ENCODE data around the gene GMNN. TPM values are rescaled to one million over a fixed set of nuclear protein-coding genes. Genes with fewer than 3 reads are reported as not detected.
"Not testable (repeated sequence)": the region's sequence is repeated elsewhere in the genome, so short reads cannot be mapped to it uniquely, and the experiment has no call there.

GMNN gene
- 137 TPM for polyA plus RNA-seq (2013, experiment 1 of 2)
- polyA plus RNA-seq (2013, experiment 2 of 2), result 136 TPM

DNA sequence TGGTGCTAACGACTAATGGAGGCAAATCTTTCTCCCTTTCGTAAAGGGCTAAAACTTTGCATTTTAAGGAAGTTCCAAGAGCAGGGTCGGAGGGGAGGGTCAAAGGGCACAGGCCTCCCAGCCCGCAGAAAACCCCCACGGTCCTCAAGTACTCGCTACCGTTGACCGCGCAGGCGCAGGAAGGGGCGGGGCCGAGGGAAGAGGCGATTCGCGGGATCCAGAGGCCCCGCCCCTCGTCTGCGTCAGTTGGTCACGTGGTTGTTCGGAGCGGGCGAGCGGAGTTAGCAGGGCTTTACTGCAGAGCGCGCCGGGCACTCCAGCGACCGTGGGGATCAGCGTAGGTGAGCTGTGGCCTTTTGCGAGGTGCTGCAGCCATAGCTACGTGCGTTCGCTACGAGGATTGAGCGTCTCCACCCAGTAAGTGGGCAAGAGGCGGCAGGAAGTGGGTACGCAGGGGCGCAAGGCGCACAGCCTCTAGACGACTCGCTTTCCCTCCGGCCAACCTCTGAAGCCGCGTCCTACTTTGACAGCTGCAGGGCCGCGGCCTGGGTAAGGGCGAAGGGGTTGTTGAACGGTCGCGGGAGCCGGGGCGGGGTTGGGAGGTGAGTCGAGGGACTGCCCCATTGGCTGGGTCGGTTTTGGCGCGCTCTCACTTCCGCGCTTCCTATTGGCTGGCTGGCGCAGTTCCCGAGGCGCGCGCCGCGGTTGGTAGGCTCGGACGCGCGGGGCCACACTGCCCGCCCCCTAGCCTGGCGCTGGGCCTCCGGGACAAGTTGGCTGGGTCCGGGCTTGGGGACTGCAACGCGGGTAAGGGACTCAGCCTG is at the start of gene GMNN:
TSS of gene GMNN (plus strand) at position 242 of the 824 bp plus-strand sequence. CDS start 2,310 bp downstream, outside the sequence.
- Histone ChIP-seq H3K9ac (ENCODE audit: low read depth, low read length) (peak within 1 kb of the TSS; percentile 99), H3K4me3 (ENCODE audit: low read length) (peak within 1 kb of the TSS; percentile 94), H3K4me1 (ENCODE audit: insufficient read depth, low read length) (peaks cover 19% of the 10 kb centered on the region), H3K9me3 (ENCODE audit: insufficient read depth, low read depth, low read length) (no peaks in the 10 kb centered on the region), H3K27me3 (ENCODE audit: insufficient read depth, low read length) (no peaks in the 10 kb centered on the region), H3K27ac (ENCODE audit: low read depth, low read length) (peak within 1 kb of the TSS; percentile 99), H3K36me3 (ENCODE audit: insufficient read depth, low read length) (peaks cover 38% of the 10 kb centered on the region)
- WGBS, result under 1% methylated on average over 75 of the region's 75 CpGs

GRCh38 chr6:24730653-24731052 is 44.1 kb upstream of the GMNN start:
- not testable (repeated sequence) for H3K36me3 ChIP-seq (ENCODE audit: insufficient read depth, low read length); H3K4me1 ChIP-seq (ENCODE audit: insufficient read depth, low read length); H3K27me3 ChIP-seq (ENCODE audit: insufficient read depth, low read length); H3K9ac ChIP-seq (ENCODE audit: low read depth, low read length); H3K4me3 ChIP-seq (ENCODE audit: low read length); H3K27ac ChIP-seq (ENCODE audit: low read depth, low read length)
- 93% methylated on average over 3 of the region's 3 CpGs for WGBS
- peaks cover 28% of the 10 kb centered on the region for H3K9me3 ChIP-seq (ENCODE audit: insufficient read depth, low read depth, low read length)

- H3K36me3 ChIP-seq (ENCODE audit: insufficient read depth, low read length); H3K4me1 ChIP-seq (ENCODE audit: insufficient read depth, low read length); H3K27me3 ChIP-seq (ENCODE audit: insufficient read depth, low read length); H3K9ac ChIP-seq (ENCODE audit: low read depth, low read length); H3K27ac ChIP-seq (ENCODE audit: low read depth, low read length); H3K4me3 ChIP-seq (ENCODE audit: low read length): not testable (repeated sequence)
- WGBS, result 90% methylated on average over 6 of the region's 6 CpGs
- H3K9me3 ChIP-seq (ENCODE audit: insufficient read depth, low read depth, low read length), result peaks cover 28% of the 10 kb centered on the region
Observed at GRCh38 chr6:24731456-24732134, 43.1 kb upstream of the GMNN start.

- H3K9ac ChIP-seq (ENCODE audit: low read depth, low read length), result no peak overlapping the region
- no peaks in the 10 kb centered on the region for H3K36me3 ChIP-seq (ENCODE audit: insufficient read depth, low read length)
- no peaks in the 10 kb centered on the region for H3K27me3 ChIP-seq (ENCODE audit: insufficient read depth, low read length)
- no peak overlapping the region for H3K4me3 ChIP-seq (ENCODE audit: low read length)
- no peaks in the 10 kb centered on the region for H3K4me1 ChIP-seq (ENCODE audit: insufficient read depth, low read length)
- H3K9me3 ChIP-seq (ENCODE audit: insufficient read depth, low read depth, low read length), result peaks cover 28% of the 10 kb centered on the region
- WGBS, result 96% methylated on average over 1 of the region's 1 CpG
- no peak overlapping the region for H3K27ac ChIP-seq (ENCODE audit: low read depth, low read length)
Observed at GRCh38 chr6:24734166-24734565, 40.6 kb upstream of the GMNN start.

DNA sequence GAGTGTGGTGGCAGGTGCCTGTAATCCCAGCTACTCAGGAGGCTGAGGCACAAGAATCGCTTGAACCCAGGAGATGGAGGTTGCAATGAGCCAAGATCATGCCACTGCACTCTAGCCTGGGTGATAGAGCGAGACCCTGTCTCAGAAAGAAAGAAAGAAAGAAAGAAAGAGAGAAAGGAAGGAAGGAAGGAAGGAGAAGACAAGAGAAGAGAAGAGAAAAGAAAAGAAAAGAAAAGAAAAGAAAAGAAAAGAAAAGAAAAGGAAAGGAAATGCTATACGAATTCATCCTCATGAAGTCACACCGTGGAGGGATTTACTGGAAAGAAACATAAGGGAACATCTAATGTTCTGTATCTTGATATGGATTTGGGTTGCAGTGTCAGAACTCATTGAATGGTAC is 40.0 kb upstream of the GMNN start:
- 94% methylated on average over 4 of the region's 4 CpGs for WGBS
- not testable (repeated sequence) for H3K36me3 ChIP-seq (ENCODE audit: insufficient read depth, low read length); H3K27me3 ChIP-seq (ENCODE audit: insufficient read depth, low read length); H3K4me1 ChIP-seq (ENCODE audit: insufficient read depth, low read length); H3K4me3 ChIP-seq (ENCODE audit: low read length); H3K9ac ChIP-seq (ENCODE audit: low read depth, low read length); H3K27ac ChIP-seq (ENCODE audit: low read depth, low read length)
- H3K9me3 ChIP-seq (ENCODE audit: insufficient read depth, low read depth, low read length), result peaks cover 28% of the 10 kb centered on the region

GRCh38 chr6:24738741-24739140 is 36.0 kb upstream of the GMNN start:
- Histone ChIP-seq H3K27me3 (ENCODE audit: insufficient read depth, low read length) (no peaks in the 10 kb centered on the region), H3K9ac (ENCODE audit: low read depth, low read length) (no peak overlapping the region), H3K27ac (ENCODE audit: low read depth, low read length) (no peak overlapping the region), H3K4me3 (ENCODE audit: low read length) (no peak overlapping the region), H3K4me1 (ENCODE audit: insufficient read depth, low read length) (no peaks in the 10 kb centered on the region), H3K9me3 (ENCODE audit: insufficient read depth, low read depth, low read length) (no peaks in the 10 kb centered on the region), H3K36me3 (ENCODE audit: insufficient read depth, low read length) (no peaks in the 10 kb centered on the region)
- 94% methylated on average over 3 of the region's 3 CpGs for WGBS

GRCh38 chr6:24740861-24741260 is 33.9 kb upstream of the GMNN start:
- no peak overlapping the region for H3K27ac ChIP-seq (ENCODE audit: low read depth, low read length)
- H3K27me3 ChIP-seq (ENCODE audit: insufficient read depth, low read length), result no peaks in the 10 kb centered on the region

DNA sequence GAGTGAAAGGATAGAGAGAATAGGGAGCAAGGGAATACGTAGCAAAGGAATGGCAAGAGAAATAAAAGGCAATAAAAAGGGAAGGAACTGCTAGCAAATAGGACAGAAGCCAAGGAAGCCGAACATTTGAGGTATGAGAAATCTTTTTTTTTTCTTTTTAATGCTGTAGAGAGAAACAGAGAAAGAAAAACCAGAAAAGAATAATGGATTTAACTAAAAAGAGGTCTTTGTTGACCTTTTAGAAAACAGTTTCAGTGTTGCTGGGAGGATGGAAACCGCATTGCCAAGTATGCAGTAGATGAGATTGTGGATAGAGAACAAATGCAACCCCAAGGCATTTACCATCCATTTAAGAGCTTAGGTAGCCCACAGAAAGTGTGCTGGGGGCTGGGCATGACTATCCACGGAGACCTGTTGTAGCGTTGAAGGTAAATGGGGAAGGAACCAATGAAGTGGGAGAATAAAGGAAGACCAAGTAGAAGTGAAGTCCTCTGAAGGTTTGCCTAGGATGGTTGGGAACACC is 32.5 kb upstream of the GMNN start:
- Histone ChIP-seq H3K4me1 (ENCODE audit: insufficient read depth, low read length) (no peaks in the 10 kb centered on the region), H3K36me3 (ENCODE audit: insufficient read depth, low read length) (no peaks in the 10 kb centered on the region), H3K9me3 (ENCODE audit: insufficient read depth, low read depth, low read length) (no peaks in the 10 kb centered on the region), H3K4me3 (ENCODE audit: low read length) (no peak overlapping the region), H3K27ac (ENCODE audit: low read depth, low read length) (no peak overlapping the region), H3K9ac (ENCODE audit: low read depth, low read length) (no peak overlapping the region), H3K27me3 (ENCODE audit: insufficient read depth, low read length) (no peaks in the 10 kb centered on the region)
- 88% methylated on average over 5 of the region's 5 CpGs for WGBS

More at GRCh38 chr6:24740861-24741260, 33.9 kb upstream of the GMNN start:
- Histone ChIP-seq H3K9ac (ENCODE audit: low read depth, low read length) (no peak overlapping the region), H3K4me1 (ENCODE audit: insufficient read depth, low read length) (no peaks in the 10 kb centered on the region), H3K36me3 (ENCODE audit: insufficient read depth, low read length) (no peaks in the 10 kb centered on the region), H3K9me3 (ENCODE audit: insufficient read depth, low read depth, low read length) (no peaks in the 10 kb centered on the region), H3K4me3 (ENCODE audit: low read length) (no peak overlapping the region)

DNA sequence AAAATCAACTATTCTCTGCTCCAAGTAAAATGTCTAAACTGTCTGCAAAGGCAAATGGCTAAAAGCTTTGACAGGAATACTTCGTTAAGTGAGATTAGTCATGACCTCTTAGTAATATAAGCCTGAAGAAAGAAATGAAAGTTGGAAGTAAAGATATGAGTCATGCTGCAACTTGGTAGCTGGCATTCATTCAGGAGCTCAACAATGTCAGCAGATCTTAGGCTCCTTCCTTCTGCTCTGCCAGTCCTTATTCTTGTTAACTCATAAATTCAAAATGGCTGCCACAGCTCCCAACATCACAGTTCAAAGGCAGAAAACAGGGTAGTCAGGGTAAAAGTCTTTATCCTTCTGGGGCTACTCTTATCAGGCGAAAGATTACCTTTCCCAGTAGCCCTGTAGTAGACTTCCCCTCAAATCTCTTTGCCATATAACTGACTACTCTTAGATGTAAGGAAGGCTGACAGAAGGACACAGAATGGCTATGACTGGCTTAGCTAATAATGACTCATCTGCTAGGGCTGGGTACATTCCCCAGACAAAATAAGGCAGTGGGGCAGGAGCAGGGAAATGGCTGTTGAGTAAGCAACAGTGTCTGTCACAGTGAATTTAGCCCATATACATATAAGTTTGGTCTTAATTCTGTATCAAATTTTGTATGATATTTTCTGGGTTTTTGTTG is 31.3 kb upstream of the GMNN start:
- Histone ChIP-seq H3K9ac (ENCODE audit: low read depth, low read length) (no peak overlapping the region), H3K4me1 (ENCODE audit: insufficient read depth, low read length) (no peaks in the 10 kb centered on the region), H3K27ac (ENCODE audit: low read depth, low read length) (no peak overlapping the region), H3K4me3 (ENCODE audit: low read length) (no peak overlapping the region), H3K27me3 (ENCODE audit: insufficient read depth, low read length) (no peaks in the 10 kb centered on the region), H3K9me3 (ENCODE audit: insufficient read depth, low read depth, low read length) (no peaks in the 10 kb centered on the region), H3K36me3 (ENCODE audit: insufficient read depth, low read length) (no peaks in the 10 kb centered on the region)
- WGBS, result 91% methylated on average over 2 of the region's 2 CpGs

DNA sequence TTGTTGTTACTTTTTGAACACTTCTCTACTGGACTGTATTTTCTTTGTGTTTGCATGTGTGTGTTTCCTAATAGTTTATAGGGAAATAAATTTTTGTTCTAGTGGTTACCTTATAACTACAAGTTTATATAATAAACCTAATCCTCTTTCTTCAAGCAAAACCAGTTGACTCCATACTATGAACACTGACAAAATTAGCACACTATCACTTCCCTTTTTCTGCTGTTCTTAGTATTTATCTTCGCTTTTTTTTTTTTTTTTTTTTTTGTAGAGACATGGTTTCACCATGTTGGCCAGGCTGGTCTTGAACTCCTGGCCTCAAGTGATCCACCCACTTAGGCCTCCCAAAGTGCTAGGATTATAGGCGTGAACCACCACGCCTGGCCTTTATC is 30.8 kb upstream of the GMNN start:
- Histone ChIP-seq H3K4me3 (ENCODE audit: low read length) (no peak overlapping the region), H3K4me1 (ENCODE audit: insufficient read depth, low read length) (no peaks in the 10 kb centered on the region), H3K9me3 (ENCODE audit: insufficient read depth, low read depth, low read length) (no peaks in the 10 kb centered on the region), H3K27me3 (ENCODE audit: insufficient read depth, low read length) (no peaks in the 10 kb centered on the region), H3K27ac (ENCODE audit: low read depth, low read length) (no peak overlapping the region), H3K36me3 (ENCODE audit: insufficient read depth, low read length) (no peaks in the 10 kb centered on the region), H3K9ac (ENCODE audit: low read depth, low read length) (no peak overlapping the region)
- 67% methylated on average over 1 of the region's 3 CpGs for WGBS

DNA sequence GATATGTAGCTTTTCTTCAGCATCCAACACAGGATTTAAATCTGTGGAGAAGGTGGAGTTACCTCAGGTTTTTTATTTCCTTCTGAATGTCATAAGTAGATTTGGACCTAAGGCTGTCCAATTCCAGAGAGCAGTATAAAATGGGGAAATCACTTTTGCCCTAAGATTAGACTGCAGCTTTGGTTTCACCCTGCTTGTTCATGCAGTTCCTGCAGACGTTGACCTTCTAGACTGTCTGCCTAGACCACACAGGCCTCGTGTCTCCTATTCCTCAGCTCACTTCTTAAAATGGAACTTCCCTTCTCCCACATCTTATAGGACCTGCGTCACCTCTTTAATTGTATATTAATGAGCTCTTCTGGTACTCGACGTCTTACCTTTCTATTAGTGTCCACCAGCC is 29.8 kb upstream of the GMNN start:
- Histone ChIP-seq H3K27me3 (ENCODE audit: insufficient read depth, low read length) (no peaks in the 10 kb centered on the region), H3K4me3 (ENCODE audit: low read length) (no peak overlapping the region), H3K4me1 (ENCODE audit: insufficient read depth, low read length) (no peaks in the 10 kb centered on the region), H3K9ac (ENCODE audit: low read depth, low read length) (no peak overlapping the region), H3K36me3 (ENCODE audit: insufficient read depth, low read length) (no peaks in the 10 kb centered on the region), H3K9me3 (ENCODE audit: insufficient read depth, low read depth, low read length) (no peaks in the 10 kb centered on the region), H3K27ac (ENCODE audit: low read depth, low read length) (no peak overlapping the region)
- 85% methylated on average over 5 of the region's 5 CpGs for WGBS
